GM21447 (cell line): ENCODE results near the gene FGF14.

ENCODE experiments used
- ATAC-seq: cut with Tn5 transposase; IDR thresholded peaks from one replicate; pipeline ENCODE4 v1.9.1; 2021; ENCODE audit not compliant: unreplicated experiment

Gene FGF14

DNA sequence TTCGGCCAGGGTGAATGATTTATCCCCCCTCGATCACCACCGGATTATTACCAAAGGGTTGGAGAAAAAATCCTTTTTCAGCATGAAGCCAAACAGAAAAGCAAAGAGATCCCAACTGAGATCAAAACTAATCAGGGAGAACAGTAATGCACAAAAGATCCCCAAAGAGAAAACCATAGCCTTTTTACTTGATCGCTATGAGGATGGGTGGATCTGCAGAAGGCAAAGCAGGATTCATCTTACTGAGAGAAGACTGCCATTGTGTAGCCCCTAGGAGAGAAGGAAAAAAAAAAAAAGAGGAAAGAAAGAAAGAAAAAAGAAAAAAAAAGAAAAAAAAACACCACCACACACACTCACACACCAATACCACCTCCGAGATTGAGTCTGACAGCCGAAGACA is at the start of gene FGF14:
TSS of gene FGF14 (minus strand) at position 283 of the 400 bp plus-strand sequence.
- no peak for ATAC-seq

- ATAC-seq = no peak
Observed at GRCh38 chr13:102443249-102443648, 41.4 kb upstream of the FGF14 start.

DNA sequence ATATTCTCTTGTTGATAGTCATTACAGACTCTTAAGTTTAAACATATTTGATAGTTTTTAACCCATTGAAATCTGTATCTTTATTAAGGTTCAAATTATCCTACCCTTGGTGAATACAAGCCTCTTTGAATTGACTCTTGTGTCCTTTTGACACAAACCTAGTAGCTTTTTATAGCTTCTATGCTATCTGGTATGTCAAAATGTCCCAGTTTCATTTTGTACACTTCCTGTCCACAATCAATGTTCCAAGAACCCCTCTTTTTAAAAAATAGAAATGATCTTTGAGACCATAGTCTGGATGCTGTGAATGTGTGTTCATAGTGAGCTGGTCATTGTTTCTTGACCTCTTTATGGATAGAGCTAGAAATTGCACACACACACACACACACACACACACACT is 39.2 kb upstream of the FGF14 start:
- ATAC-seq = peak; percentile 55

GRCh38 chr13:102440259-102440936 is 38.5 kb upstream of the FGF14 start:
- ATAC-seq = peak; percentile 46

DNA sequence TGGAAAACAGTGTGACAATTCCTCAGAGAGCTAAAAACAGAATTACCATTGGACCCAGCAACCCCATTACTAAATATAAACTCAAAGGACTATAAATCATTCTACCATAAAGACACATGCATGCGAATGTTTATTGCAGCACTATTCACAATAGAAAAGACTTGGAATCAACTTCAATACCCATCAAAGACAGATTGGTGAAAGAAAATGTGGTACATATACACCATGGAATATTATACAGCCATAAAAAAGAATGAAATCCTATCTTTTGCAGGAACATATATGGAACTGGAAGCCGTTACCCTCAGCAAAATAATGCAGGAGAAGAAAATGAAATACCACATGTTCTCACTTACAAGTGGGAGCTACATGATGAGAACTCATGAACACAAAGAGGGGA is 20.8 kb upstream of the FGF14 start:
- no peak for ATAC-seq

DNA sequence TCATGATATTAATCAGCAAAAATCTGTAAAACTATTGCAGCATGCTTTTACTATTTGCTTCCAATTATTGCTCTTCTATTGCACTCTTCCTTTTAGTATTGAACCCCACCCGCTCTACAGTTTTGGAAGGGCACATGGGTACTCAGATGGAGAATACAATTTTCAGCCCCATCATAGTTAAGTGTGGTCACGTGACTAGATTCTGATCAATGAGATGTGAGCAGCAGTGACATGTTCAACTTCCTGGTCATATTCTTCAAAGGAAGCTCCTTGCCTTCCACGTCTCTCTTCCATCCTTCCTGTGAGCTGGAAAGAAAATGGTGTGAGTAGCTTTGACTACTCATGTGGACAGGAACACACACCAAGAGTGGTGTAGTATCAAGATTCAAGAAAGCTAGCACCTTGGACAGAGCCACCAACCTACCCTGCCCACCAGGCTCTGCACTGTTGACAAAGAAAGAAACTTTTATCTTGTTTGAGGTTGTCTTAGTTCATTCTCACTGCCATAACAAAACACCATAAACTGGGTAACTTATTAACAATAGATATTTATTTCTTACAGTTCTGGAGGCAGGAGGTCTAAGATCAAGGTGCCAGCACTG is 3.8 kb upstream of the FGF14 start:
- ATAC-seq = no peak

DNA sequence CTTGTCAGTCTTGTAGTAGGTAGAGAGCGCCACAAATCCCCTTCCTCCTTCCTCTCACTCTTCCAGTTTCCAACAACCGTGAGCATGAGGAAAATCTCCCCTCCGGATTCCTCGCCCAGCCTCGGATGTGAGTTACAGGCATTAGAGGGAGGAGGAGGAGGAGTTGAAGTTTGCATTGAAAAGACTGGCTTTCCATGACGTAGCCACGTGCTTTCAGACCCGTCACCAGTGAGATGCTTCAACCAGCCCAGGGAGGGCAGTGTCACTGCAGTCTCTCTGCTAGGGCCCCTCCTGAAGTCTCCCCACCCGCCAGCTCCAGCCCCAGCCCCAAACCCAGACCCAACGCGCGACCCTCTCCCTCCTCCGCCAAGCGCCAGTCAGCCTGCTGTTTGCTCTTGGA is 442 bp upstream of the FGF14 start:
- ATAC-seq = peak; percentile 48

DNA sequence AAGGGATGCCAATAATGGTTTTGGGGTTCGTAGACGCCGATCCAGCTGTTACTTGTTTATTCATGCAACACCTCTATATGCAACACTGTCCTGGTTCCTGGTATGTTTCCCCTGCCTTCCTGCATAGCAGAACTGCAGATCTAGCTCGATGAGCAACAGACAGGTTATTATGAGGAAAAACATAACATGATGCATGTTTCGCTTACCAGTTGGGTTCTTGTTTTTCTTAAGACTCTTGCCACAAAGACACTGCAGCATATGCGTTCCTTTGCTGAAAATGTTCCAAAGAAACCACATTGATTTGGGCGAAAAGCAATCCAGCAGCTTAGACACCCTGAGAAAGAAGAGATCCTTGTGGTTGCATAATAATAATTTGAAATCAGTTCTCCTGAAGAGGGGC is 583 bp downstream of the FGF14 start:
- no peak for ATAC-seq

- ATAC-seq = no peak
Observed at GRCh38 chr13:102400675-102401145, 1.1 kb downstream of the FGF14 start.

DNA sequence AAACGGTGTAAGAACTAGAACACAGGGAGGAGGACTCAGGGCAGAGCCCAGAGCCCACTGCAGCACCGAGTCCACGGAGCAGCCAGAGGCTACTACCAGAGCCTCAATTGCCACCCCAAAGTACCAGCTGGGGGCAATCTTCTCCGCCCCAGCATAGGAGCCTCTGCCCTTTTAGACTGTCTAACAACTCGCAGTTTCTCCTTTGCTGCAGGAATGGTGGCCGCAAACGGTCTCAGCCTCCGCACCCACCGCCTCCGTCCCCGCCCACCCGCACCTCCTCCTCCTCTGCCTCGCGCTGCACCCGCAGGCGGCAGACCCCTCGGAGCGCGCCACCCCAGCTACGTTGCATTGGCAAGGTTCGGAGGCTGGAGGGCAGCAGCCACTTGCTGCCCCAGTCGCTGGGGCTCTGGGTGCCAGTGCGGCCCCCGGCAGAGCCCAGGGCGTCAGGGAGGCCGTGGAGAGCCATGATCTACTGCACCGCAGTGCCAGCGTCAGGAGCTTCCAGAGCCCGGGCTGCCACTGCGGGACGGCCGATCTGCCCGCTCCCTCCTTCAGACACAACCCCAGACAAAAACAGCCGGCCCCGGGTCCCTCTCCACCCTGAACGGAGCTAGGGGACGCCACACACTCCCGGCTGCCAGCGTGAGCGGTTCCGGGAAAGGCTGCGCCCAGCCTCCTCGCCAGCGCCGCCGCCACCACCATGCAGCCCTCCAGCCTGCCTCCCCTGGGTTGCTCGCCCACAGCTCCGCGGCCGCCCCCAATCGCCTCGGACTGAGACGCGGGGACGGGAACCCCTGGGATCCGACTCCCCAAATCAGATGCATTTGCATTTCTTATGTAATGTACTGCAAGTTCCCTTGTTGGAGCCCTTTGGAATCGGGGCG is 1.8 kb downstream of the FGF14 start:
- no peak for ATAC-seq

GRCh38 chr13:102395939-102396338 is 5.9 kb downstream of the FGF14 start:
- no peak for ATAC-seq

GRCh38 chr13:102395174-102395573 is 6.7 kb downstream of the FGF14 start:
- no peak for ATAC-seq

- peak; percentile 97 for ATAC-seq
Observed at GRCh38 chr13:102394158-102395053, 7.4 kb downstream of the FGF14 start.

- no peak for ATAC-seq
Observed at GRCh38 chr13:102392481-102393209, 9.2 kb downstream of the FGF14 start.

DNA sequence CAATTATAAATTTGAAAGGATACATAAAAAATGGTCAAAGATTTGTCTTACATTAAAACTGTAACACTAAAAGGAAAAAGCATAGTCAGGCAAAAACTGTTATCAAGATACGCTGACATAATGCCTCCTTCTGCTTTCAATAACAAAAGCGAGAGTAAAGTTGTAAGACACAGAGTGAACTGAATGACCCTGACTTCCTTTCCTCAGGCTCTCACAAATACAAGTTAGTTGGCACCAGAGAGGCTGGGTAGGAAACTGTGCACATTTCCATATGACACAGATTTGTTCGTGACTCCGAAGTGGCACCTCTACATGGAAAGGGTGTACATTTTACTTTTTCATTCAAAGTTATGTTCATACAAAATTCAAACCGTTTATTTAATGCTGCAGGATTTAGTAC is 15.4 kb downstream of the FGF14 start:
- ATAC-seq = no peak

DNA sequence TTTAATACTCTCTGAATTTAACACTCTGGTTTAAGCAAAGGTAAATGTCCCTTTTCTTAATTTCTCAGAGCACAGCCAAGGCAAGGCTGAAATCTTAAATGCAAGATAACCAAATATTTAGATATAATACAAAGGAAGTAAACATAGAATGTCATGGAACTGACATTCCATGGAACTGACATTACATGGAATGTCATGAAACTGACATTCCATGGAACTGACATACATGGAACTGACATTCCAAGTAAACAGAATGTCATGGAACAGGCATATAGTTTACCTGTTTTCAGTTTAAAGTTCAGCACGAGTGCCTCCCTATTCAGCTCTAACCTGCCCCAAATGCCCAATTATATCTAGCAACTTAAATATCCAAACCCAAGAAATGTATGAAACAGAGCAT is 21.8 kb downstream of the FGF14 start:
- no peak for ATAC-seq

- no peak for ATAC-seq
Observed at GRCh38 chr13:102376318-102376717, 25.5 kb downstream of the FGF14 start.

DNA sequence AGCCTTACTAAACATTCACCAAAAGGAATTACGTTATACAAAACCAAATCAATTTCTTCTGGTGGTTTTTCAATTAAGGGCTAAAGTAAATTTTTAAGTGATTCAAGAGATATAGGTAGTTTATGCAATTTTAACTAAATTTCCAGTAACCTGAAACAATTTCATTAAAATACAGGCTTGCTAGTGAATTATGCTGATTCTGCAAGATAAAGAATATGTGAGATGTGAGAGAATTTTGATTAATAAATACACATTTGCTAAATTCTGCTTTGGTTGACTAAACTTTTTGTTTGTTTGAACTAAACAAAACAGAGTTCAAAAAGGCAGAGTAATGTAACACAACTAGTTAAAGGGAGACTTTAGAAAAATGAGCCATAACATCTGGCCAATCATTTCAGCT is 27.1 kb downstream of the FGF14 start:
- ATAC-seq = no peak

DNA sequence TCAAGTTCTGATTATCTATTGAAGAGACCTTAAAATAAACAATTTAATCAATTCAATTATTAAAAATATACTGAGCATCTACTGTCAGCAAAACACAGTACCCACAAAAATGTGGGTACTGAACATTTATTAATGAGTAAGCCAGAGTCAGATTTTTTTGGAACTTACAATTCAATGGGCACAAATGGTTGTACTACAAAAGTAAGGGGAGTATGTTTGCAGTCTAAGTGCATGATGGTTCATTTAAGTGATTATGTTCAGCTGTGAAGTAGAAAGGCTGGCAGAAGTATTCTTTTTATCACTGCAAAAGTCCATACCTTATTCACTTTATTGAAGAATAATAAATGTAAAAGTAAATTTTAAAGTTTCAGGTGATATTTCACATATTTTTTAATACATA is 27.6 kb downstream of the FGF14 start:
- ATAC-seq = no peak

- ATAC-seq = no peak
Observed at GRCh38 chr13:102373221-102373620, 28.6 kb downstream of the FGF14 start.
